ENCODE results near the gene BCAS4.

GRCh38 chr20:50789968-50790650 is 4.8 kb upstream of the BCAS4 start:
- TF ChIP-seq, protein P1, sequence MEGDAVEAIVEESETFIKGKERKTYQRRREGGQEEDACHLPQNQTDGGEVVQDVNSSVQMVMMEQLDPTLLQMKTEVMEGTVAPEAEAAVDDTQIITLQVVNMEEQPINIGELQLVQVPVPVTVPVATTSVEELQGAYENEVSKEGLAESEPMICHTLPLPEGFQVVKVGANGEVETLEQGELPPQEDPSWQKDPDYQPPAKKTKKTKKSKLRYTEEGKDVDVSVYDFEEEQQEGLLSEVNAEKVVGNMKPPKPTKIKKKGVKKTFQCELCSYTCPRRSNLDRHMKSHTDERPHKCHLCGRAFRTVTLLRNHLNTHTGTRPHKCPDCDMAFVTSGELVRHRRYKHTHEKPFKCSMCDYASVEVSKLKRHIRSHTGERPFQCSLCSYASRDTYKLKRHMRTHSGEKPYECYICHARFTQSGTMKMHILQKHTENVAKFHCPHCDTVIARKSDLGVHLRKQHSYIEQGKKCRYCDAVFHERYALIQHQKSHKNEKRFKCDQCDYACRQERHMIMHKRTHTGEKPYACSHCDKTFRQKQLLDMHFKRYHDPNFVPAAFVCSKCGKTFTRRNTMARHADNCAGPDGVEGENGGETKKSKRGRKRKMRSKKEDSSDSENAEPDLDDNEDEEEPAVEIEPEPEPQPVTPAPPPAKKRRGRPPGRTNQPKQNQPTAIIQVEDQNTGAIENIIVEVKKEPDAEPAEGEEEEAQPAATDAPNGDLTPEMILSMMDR (IDR thresholded peaks at IDR 0.05; ENCODE audit: borderline replicate concordance, extremely low read depth, low read length, poor library complexity, severe bottlenecking) = no peak
- no peak for TF ChIP-seq EZH2 (IDR thresholded peaks at IDR 0.05; ENCODE audit: borderline replicate concordance, low read depth, low read length, severe bottlenecking)

All from DND-41 (cell line).